GM13976 (cell line): ENCODE data around the gene FHL1.

ENCODE experiments used
- DNase-seq: peaks from one replicate; pipeline ENCODE4 v3.0.0; 2012; ENCODE audit warnings: low spot score
- CTCF ChIP-seq: IDR thresholded peaks from 2 replicates; pipeline ENCODE4 v1.5.1; 2012; ENCODE audit warnings: borderline replicate concordance, mild to moderate bottlenecking; ENCODE audit not compliant: insufficient read depth; ENCODE audit errors: extremely low read depth, missing control alignments, control extremely low read depth
- in situ Hi-C: fragments of 300-500 bp; cut with MboI; formaldehyde crosslinking; loops from one replicate; pipeline ENCODE4 v1.12.0; 2022; ENCODE audit warnings: low sequenced_read_pairs, mixed read lengths, inconsistent platforms; ENCODE audit not compliant: unreplicated experiment

The FHL1 gene

GRCh38 chrX:136209016-136209738 is 61.8 kb downstream of the FHL1 start:
- in situ Hi-C loops, result no loop called here
- DNase-seq, result peak; percentile 57
- no peak for TF ChIP-seq CTCF

GRCh38 chrX:136209751-136210150 is 62.4 kb downstream of the FHL1 start:
- in situ Hi-C loops, result no loop called here
- TF ChIP-seq CTCF, result no peak
- no peak for DNase-seq

- DNase-seq, result no peak
- in situ Hi-C loops, result no loop called here
- no peak for TF ChIP-seq CTCF
Observed at GRCh38 chrX:136210243-136210642, 62.9 kb downstream of the FHL1 start.

GRCh38 chrX:136210806-136211205 is 63.5 kb downstream of the FHL1 start:
- DNase-seq, result no peak
- no peak for TF ChIP-seq CTCF
- in situ Hi-C loops, result no loop called here

- no peak for DNase-seq
- no peak for TF ChIP-seq CTCF
- in situ Hi-C loops, result no loop called here
Observed at GRCh38 chrX:136211766-136212556, 64.6 kb downstream of the FHL1 start.

- no peak for DNase-seq
- in situ Hi-C loops, result no loop called here
- TF ChIP-seq CTCF, result no peak
Observed at GRCh38 chrX:136212557-136213111, 65.3 kb downstream of the FHL1 start.
